ENCODE measurements around the gene KCNJ15.

Gene KCNJ15

GRCh38 chr21:38329162-38329561 lies 72.4 kb downstream of the KCNJ15 start:
- DNase-seq: no peak

DNA sequence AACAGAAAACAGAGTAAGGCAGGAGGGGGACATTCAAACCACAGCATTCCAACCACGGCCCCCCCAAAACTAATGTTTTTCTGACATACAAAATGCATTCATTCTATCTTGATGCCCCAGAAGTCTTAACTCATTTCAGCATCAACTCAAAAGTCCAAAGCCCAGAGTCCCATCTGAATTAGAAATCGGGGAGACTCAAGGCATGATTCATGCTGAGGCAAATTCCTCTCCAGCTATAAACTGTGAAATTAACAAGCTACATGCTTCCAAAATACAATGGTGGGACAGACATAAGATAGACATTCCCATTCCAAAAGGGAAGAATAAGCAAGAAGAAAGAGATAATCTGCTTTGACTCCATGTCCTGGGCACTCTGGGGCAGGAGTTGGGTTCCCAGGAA lies 73.9 kb downstream of the KCNJ15 start:
- DNase-seq: no peak

DNA sequence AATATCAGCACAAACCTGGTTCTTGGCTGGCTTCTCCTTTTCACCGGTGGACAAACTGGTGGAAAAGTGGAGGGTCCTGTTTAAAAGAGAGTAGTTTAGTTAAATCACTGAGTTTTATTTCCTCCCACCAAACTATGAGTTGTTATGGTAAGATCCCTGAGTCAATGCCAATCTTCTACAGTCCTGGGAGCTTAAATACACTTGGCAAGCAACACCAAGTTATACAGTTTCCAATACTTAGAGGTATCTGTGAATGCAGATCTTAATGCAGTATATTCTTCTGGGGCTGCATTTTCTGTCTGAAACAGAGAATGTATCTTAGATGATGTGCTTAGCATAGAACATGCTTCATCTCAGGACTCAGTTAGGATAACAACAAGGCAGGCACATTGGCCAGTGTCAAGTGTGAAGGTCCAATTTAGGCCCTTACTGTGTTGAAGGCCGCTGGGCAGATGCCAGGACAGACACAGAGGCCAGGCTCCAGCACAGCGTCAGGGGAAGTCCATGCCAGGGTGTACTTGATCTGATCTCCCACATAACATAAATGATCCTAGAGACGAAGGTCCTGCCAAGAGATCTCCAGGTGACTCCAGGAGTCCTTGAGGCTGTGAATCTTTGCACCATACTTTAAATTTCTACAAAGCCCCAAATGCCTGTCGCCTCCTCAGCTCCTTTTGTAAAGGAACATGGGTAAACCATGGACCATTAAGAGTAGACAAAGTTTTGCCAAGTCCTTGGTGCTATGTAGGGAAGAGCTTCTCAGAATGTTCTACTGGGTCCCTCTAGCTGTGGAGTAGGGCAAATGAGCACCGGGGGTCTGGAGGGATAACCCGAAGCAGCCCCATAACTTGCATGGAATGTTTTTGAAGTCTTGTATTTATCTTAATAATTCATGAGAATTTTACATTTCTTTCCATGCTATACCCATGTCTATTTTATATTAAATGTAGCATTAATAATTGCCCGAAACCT lies 76.8 kb downstream of the KCNJ15 start:
- no peak for DNase-seq

- no peak for DNase-seq
Measured at GRCh38 chr21:38334866-38335265, 78.1 kb downstream of the KCNJ15 start.

DNA sequence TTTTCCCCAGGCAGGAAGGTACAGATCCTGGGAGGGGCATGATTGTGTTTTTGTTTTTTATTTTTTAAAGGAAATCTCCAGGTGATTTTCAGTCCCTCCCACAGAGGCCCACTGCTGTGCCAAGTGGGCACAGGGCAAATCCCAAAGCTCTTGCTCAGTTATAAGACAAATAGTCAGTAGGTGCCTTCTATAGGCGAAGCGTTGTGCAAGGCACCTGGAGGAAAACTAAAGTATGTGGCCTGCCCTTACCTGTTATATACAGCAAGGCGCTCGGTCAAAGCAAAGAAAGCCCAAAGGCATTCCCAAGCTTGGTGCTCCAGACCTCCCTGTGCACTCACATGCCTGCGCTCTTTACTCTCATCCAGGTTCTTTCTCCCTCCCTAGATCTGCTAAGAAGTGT lies 81.0 kb downstream of the KCNJ15 start:
- no peak for DNase-seq

DNA sequence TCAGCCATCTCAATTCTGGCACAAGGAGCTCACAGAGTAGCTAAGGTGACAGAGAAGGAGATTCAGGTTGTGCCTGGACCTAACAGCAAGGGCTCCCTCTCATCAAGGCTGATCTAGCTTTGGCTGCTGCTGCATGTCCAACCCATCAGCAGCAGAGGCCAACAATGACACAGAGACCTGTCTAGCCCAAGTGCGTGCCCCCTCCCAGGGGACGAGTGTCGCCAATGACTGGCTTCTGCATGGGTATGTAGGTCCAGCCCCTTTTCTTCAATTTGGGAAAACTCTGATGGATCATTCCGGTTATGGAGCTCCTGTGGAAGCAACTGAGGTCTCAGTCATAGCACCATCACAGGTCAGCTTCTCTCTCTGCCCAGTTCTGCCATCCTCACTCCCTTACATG lies 83.3 kb downstream of the KCNJ15 start:
- no peak for DNase-seq

- DNase-seq: no peak
Measured at GRCh38 chr21:38341546-38342012, 84.8 kb downstream of the KCNJ15 start.

- DNase-seq: no peak
Measured at GRCh38 chr21:38342739-38343138, 85.9 kb downstream of the KCNJ15 start.

DNA sequence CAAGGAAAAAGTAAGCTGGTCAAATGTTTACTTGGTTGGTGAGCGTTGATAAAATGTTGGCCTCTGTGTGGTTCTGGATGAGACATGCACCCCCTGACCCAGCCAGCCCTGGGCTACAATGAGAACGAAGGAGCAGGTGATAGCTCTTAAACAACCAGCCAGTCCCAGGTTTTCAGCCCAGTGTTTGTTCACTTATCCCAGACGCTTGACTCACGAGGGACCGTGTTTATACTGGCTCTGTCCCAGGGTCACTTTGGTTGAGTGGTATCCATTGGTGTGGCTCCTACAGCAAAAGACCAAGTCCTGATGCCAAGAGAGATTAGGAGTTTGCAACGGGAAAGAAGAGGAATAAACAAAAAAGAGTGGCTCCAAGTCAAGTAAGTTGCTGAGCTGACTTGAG lies 86.9 kb downstream of the KCNJ15 start:
- no peak for DNase-seq

DNA sequence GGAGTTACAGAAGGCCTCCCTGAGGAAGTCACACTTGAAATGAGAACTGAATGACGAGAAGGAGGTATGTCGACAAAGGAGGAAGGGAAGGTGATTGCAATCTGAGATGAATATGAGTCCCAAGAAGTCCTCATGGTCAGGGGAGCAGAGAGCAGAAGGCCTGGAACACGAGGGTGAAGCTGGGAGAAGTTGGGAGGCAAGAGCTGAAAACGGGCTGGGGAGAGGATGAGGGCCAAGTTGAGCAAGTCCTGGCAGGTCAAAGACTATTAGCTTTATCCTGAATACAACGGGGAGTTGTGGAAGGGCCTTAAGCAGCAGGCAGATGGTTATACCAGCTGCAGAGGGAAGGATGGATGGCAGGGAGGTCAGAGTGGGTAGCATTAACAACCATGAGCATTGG lies 89.5 kb downstream of the KCNJ15 start:
- DNase-seq: no peak

DNA sequence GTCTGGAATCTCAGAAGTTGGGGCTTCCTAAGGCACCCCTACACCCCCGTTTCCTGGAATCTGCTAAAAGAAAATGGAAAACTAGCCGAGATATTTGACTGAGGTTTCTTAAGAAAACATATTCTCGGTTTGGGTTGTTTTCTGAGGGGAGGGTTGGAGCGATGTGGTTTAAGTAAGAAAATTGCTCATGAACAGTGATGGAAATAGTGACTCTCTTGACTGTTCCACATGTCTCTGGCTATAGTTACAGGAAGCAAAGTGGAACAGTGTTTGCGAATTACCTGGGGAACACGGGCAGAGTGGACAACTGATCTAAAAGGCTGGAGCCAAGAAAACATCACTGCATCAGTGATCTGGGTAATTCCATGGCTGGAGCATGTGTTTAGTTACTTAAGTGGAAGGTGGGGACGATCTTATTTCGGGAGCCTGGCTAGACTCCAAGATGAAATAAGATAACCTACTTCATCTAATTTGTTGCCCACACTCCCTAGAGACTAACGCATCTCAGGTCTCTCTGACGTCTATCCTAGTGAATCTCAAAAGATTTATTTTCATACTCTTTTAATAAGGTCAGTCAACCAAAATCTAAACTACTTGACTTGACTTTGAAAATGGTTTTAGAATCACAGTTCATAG lies 92.4 kb downstream of the KCNJ15 start:
- no peak for DNase-seq

- no peak for DNase-seq
Measured at GRCh38 chr21:38349977-38350376, 93.2 kb downstream of the KCNJ15 start.

DNA sequence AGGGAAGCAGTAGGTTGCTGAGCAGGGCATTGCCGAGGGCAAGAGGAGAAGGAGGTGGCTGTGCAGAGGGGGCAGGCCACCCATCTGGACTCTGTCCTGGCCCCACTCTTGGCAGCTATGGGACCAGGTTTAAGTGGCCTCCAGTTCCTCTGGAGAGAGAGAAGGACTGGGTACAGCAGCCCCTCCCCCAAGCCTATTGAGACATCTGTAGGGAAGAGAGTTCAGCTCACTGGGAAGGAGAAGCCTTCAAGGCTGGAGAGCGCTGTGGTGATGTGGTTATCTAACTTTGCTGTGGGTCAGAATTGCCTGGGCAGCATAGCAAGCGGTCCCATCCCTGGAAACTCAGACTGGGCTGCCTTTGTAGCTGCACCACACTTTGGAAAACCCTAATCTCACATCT lies 93.9 kb downstream of the KCNJ15 start:
- no peak for DNase-seq

GRCh38 chr21:38351176-38351959 lies 94.6 kb downstream of the KCNJ15 start:
- DNase-seq: no peak

DNA sequence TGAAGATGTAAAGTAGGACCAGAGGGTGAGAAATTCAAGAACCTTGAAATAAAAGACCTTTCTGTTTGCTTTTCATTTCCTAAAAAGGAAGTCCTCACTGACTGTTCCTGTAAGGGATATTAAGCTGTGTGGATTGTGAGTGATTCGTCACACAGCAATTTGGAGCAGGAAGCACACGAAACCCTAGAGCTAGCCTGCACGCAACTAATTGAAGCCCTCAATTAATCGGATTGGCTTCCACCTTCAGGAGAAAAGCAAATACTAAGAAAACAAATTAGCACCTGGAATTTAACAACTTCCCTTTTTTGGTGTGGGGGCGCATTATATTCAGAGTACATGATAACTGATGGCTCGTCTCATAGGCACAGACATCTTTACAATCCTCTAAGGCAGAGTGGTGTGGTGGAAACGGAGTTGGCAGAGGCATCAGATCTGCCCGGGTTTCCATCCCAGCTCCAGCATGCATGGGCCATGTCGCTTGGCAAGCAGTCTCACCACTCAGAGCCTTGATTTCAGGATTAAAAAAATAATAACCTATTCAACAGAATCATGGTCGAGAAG lies 95.2 kb downstream of the KCNJ15 start:
- DNase-seq: no peak

- DNase-seq: peak; percentile 38
Measured at GRCh38 chr21:38352536-38353219, 95.9 kb downstream of the KCNJ15 start.

GRCh38 chr21:38354231-38354630 lies 97.4 kb downstream of the KCNJ15 start:
- DNase-seq: no peak

- no peak for DNase-seq
Measured at GRCh38 chr21:38354746-38355145, 98.0 kb downstream of the KCNJ15 start.

- DNase-seq: no peak
Measured at GRCh38 chr21:38355353-38355752, 98.6 kb downstream of the KCNJ15 start.

- peak; percentile 57 for DNase-seq
Measured at GRCh38 chr21:38355992-38356781, 99.4 kb downstream of the KCNJ15 start.
